ENCODE results near the gene ABHD2. TPM values are rescaled to one million over a fixed set of nuclear protein-coding genes. Genes with fewer than 3 reads are reported as not detected.
"Not testable (repeated sequence)": the region's sequence is repeated elsewhere in the genome, so short reads cannot be mapped to it uniquely, and the experiment has no call there.

Gene ABHD2
- total RNA-seq, 1 experiment from 2014 or later: 29.7 TPM

DNA sequence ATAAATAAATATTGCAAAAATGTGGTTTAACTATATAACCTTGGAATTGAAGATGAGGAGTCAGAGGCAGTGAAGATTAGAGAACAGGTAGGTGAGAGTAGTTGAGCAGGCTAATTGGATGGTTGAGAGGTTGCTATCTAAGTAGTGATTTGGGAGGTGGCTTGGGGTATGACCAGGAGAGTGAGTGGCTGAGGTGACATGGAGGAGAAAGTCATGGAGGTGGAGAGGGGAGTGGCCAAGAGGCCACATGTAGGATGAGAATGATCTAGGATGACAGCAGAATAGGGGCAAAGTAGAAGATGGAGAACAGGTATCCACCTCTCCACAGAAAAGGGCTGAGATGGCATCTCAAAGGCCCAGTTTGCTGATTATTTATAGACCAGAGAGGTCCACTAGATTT, 143.6 kb downstream of the ABHD2 start:
- TF ChIP-seq GABPB1 (CRISPR knock-in tag; IDR thresholded peaks at IDR 0.05) (no peak), FOXK1 (CRISPR knock-in tag; IDR thresholded peaks at IDR 0.05) (no peak), NR3C1 (CRISPR knock-in tag; conservative IDR thresholded peaks at IDR 0.05; ENCODE audit: low read depth) (no peak), NFYB (CRISPR knock-in tag; conservative IDR thresholded peaks at IDR 0.05; ENCODE audit: low read depth) (no peak), EMX1 (CRISPR knock-in tag; IDR thresholded peaks at IDR 0.05) (no peak), ZNF121 (CRISPR knock-in tag; IDR thresholded peaks at IDR 0.05) (no peak), OVOL2 (CRISPR knock-in tag; IDR thresholded peaks at IDR 0.05; ENCODE audit: borderline replicate concordance) (no peak), ATF1 (CRISPR knock-in tag; IDR thresholded peaks at IDR 0.05) (no peak), NR1H2 (CRISPR knock-in tag; IDR thresholded peaks at IDR 0.05) (no peak), JAZF1 (CRISPR knock-in tag; IDR thresholded peaks at IDR 0.05) (no peak), RORB (CRISPR knock-in tag; IDR thresholded peaks at IDR 0.05) (no peak), IRF2 (CRISPR knock-in tag; IDR thresholded peaks at IDR 0.05; ENCODE audit: borderline replicate concordance, low read depth) (no peak), GTF2I (CRISPR knock-in tag; conservative IDR thresholded peaks at IDR 0.05) (no peak)
- TF ChIP-seq, protein P1, sequence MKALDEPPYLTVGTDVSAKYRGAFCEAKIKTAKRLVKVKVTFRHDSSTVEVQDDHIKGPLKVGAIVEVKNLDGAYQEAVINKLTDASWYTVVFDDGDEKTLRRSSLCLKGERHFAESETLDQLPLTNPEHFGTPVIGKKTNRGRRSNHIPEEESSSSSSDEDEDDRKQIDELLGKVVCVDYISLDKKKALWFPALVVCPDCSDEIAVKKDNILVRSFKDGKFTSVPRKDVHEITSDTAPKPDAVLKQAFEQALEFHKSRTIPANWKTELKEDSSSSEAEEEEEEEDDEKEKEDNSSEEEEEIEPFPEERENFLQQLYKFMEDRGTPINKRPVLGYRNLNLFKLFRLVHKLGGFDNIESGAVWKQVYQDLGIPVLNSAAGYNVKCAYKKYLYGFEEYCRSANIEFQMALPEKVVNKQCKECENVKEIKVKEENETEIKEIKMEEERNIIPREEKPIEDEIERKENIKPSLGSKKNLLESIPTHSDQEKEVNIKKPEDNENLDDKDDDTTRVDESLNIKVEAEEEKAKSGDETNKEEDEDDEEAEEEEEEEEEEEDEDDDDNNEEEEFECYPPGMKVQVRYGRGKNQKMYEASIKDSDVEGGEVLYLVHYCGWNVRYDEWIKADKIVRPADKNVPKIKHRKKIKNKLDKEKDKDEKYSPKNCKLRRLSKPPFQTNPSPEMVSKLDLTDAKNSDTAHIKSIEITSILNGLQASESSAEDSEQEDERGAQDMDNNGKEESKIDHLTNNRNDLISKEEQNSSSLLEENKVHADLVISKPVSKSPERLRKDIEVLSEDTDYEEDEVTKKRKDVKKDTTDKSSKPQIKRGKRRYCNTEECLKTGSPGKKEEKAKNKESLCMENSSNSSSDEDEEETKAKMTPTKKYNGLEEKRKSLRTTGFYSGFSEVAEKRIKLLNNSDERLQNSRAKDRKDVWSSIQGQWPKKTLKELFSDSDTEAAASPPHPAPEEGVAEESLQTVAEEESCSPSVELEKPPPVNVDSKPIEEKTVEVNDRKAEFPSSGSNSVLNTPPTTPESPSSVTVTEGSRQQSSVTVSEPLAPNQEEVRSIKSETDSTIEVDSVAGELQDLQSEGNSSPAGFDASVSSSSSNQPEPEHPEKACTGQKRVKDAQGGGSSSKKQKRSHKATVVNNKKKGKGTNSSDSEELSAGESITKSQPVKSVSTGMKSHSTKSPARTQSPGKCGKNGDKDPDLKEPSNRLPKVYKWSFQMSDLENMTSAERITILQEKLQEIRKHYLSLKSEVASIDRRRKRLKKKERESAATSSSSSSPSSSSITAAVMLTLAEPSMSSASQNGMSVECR (CRISPR knock-in tag; IDR thresholded peaks at IDR 0.05; ENCODE audit: borderline replicate concordance): no peak
- TF ChIP-seq, protein P2, sequence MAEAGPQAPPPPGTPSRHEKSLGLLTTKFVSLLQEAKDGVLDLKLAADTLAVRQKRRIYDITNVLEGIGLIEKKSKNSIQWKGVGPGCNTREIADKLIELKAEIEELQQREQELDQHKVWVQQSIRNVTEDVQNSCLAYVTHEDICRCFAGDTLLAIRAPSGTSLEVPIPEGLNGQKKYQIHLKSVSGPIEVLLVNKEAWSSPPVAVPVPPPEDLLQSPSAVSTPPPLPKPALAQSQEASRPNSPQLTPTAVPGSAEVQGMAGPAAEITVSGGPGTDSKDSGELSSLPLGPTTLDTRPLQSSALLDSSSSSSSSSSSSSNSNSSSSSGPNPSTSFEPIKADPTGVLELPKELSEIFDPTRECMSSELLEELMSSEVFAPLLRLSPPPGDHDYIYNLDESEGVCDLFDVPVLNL (CRISPR knock-in tag; IDR thresholded peaks at IDR 0.05; ENCODE audit: borderline replicate concordance, low read depth): no peak
- TF ChIP-seq, protein P3, sequence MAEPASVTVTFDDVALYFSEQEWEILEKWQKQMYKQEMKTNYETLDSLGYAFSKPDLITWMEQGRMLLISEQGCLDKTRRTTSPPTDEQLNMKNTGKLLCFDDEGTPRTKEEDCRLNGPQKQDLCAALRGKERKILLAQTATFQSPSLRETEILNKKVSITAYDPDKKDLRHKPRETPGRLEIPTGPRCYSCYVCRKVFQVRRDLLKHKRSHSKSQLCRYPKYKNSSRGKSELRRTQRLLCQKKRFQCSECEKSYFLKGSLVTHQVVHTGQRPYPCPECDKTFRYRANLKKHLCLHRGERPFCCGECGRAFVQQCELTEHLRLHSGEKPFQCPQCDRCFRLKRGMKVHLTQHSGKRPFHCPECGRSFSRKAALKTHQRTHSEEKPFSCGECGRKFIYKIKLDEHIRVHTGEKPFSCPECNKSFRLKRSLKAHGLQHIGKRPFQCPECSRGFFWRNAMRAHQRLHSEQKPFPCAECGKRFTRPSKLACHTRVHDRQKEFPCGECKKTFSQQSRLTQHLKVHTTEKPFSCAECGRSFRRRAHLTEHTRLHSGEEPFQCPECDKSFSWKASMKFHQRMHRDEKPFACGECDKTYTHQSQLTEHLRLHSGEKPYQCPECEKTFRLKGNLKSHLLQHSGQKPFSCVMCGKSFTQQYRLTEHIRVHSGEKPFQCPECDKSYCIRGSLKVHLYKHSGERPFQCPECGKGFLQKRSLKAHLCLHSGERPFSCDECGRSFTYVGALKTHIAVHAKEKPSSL (CRISPR knock-in tag; conservative IDR thresholded peaks at IDR 0.05): no peak
- Mint-ChIP-seq H3K36me3 (no peaks in the 10 kb centered on the region), H3K27ac (no peak overlapping the region), H3K9me3 (peaks cover 3% of the 10 kb centered on the region), H3K4me1 (no peaks in the 10 kb centered on the region; the same call in 1 of the 2 replicates), H3K27me3 (ENCODE audit: low read depth) (peaks cover 10% of the 10 kb centered on the region), H3K4me3 (no peak overlapping the region)
- ChIA-PET CTCF (no interaction called here), POLR2A (no interaction called here)
- no peak for DNase-seq (ENCODE audit: low spot score)
- ATAC-seq: no peak

DNA sequence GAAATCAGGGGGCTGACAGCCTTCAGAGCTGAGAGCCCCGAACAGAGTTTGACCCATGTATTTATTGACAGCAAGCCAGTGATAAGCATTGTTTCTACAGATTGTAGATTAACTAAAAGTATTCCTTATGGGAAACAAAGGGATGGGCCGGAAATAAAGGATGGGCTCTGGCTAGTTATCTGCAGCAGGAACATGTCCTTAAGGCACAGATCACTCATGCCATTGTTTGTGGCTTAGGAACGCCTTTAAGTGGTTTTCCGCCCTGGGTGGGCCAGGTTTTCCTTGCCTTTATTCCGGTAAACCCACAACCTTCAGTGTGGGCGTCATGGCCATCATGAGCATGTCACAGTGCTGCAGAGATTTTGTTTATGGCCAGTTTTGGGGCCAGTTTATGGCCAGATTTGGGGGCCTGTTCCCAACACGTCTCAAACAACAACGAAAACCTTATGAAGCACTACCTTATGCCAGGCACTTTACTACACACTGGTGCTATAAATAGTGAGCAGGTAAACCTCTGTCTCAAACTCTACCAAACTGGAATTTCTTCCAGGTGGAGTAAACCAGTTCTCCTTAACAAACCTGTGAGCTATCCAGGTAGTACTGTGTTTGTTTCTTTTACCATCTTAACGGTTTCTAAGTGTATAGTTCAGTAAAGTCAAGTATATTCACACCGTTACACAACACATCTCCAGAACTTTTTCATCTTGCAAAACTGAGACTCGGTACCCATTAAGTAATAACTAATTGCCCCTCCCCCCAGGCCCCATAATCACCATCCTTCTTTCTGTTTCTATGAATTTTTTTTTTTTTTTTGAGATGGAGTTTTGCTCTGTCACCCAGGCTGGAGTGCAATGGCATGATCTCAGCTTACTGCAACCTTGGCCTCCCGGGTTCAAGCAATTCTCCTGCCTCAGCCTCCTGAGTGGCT, 151.9 kb downstream of the ABHD2 start:
- Mint-ChIP-seq H3K9me3 (peaks cover 16% of the 10 kb centered on the region), H3K27me3 (ENCODE audit: low read depth) (peaks cover 26% of the 10 kb centered on the region), H3K4me1 (peaks cover 13% of the 10 kb centered on the region)
- CTCF ChIA-PET: interaction anchor here (1.7 kb wide), 1 partner anchor 33 kb away, joined by 5 read pairs; no protein-coding TSS in a partner anchor
- ATAC-seq; H3K4me3 Mint-ChIP-seq; H3K36me3 Mint-ChIP-seq; H3K27ac Mint-ChIP-seq; POLR2A ChIA-PET; DNase-seq (ENCODE audit: low spot score): not testable (repeated sequence)
